ENCODE measurements around the gene ZBTB7C.
A peak's percentile ranks its signal among the peaks of the same experiment; 100 is the strongest.

DNA sequence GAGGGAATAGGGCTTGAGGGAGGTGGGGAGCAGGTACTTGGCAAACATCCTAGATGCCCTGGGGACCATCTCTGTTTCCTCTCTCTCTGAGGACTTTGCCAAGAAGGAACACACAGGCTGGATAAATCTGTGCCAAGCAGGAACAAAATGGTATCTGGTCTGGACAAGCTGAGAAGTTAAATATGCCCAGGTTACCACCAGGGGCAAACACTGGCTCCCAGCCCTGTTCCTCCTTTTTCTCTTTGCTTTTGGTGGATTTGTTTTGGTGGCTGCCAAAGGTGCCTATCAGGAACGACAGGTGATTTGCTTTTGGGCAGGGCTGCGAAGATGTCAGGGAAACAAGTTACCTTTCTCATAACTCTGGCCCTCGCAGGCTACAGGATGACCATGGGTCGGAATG, 251.2 kb downstream of the ZBTB7C start:
- TF ChIP-seq, protein P1, sequence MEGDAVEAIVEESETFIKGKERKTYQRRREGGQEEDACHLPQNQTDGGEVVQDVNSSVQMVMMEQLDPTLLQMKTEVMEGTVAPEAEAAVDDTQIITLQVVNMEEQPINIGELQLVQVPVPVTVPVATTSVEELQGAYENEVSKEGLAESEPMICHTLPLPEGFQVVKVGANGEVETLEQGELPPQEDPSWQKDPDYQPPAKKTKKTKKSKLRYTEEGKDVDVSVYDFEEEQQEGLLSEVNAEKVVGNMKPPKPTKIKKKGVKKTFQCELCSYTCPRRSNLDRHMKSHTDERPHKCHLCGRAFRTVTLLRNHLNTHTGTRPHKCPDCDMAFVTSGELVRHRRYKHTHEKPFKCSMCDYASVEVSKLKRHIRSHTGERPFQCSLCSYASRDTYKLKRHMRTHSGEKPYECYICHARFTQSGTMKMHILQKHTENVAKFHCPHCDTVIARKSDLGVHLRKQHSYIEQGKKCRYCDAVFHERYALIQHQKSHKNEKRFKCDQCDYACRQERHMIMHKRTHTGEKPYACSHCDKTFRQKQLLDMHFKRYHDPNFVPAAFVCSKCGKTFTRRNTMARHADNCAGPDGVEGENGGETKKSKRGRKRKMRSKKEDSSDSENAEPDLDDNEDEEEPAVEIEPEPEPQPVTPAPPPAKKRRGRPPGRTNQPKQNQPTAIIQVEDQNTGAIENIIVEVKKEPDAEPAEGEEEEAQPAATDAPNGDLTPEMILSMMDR (conservative IDR thresholded peaks at IDR 0.05 in 1 of 2, IDR thresholded peaks at IDR 0.05 in 1 of 2; ENCODE audit: extremely low read depth in 1 of 2, insufficient read depth in 1 of 2, low read depth in 1 of 2, low read length in 2 of 2) = peak in 1 of 2 donors; percentile 2
- TF ChIP-seq EZH2 (IDR thresholded peaks at IDR 0.05; ENCODE audit: borderline replicate concordance, low read length) = no peak

Data from mammary epithelial cell (primary cell).